Hepatocyte (in vitro differentiated cells): ENCODE data around the gene HRH2. TPM values are rescaled to one million over a fixed set of nuclear protein-coding genes. Genes with fewer than 3 reads are reported as not detected.

Source experiments
- DNase-seq: peaks from one replicate; pipeline ENCODE4 v3.0.0-alpha.2; 2016; ENCODE audit warnings: low spot score
- H2AFZ ChIP-seq: fragments of 200-600 bp; sonication (generic); 2 replicates; pipeline ENCODE4 v1.6.0; 2016; ENCODE audit warnings: antibody characterized with exemption, mild to moderate bottlenecking
- H3K27ac ChIP-seq: fragments of 200-600 bp; sonication (generic); 2 replicates; pipeline ENCODE4 v1.5.1; 2016; ENCODE audit warnings: mild to moderate bottlenecking
- H3K27me3 ChIP-seq: fragments of 200-600 bp; sonication (generic); 2 replicates; pipeline ENCODE4 v1.6.1; 2016
- H3K36me3 ChIP-seq: fragments of 200-600 bp; sonication (generic); replicated peaks from 2 replicates; pipeline ENCODE4 v1.5.1; 2016; ENCODE audit warnings: low read depth; ENCODE audit not compliant: insufficient read depth
- H3K4me1 ChIP-seq: fragments of 200-600 bp; sonication (generic); 2 replicates; pipeline ENCODE4 v1.5.1; 2016; ENCODE audit warnings: mild to moderate bottlenecking, moderate library complexity; ENCODE audit not compliant: insufficient read depth
- H3K4me2 ChIP-seq: fragments of 200-600 bp; sonication (generic); 2 replicates; pipeline ENCODE4 v1.6.0; 2016
- H3K4me3 ChIP-seq: fragments of 200-600 bp; sonication (generic); 2 replicates; pipeline ENCODE4 v1.5.1; 2016; ENCODE audit warnings: mild to moderate bottlenecking
- H3K79me2 ChIP-seq: fragments of 200-600 bp; sonication (generic); 2 replicates; pipeline ENCODE4 v1.6.0; 2017; ENCODE audit warnings: mild to moderate bottlenecking
- H3K9me2 ChIP-seq: fragments of 200-600 bp; sonication (generic); replicated peaks from 2 replicates; pipeline ENCODE4 v1.6.0; 2017; ENCODE audit warnings: mild to moderate bottlenecking; ENCODE audit not compliant: insufficient read depth
- H3K9me3 ChIP-seq: fragments of 200-600 bp; sonication (generic); 2 replicates; pipeline ENCODE4 v1.5.1; 2016; ENCODE audit warnings: low read depth, mild to moderate bottlenecking
- H4K20me1 ChIP-seq: fragments of 200-600 bp; sonication (generic); 2 replicates; pipeline ENCODE4 v1.6.0; 2016; ENCODE audit warnings: mild to moderate bottlenecking; ENCODE audit not compliant: insufficient read depth, poor library complexity, severe bottlenecking
- CTCF ChIP-seq: fragments of 200-600 bp; sonication (generic); IDR thresholded peaks from 2 replicates; pipeline ENCODE4 v1.5.1; 2016; ENCODE audit warnings: antibody characterized with exemption, mild to moderate bottlenecking; ENCODE audit not compliant: poor library complexity
- EZH2 ChIP-seq: fragments of 200-600 bp; sonication (generic); IDR thresholded peaks from 2 replicates; pipeline ENCODE4 v1.6.1; 2016; ENCODE audit warnings: antibody characterized with exemption, mild to moderate bottlenecking, borderline replicate concordance
- EZH2phosphoT487 ChIP-seq: fragments of 200-600 bp; sonication (generic); IDR thresholded peaks from one replicate; pipeline ENCODE4 v1.6.1; 2018; ENCODE audit warnings: antibody characterized with exemption, mild to moderate bottlenecking, low read depth, moderate library complexity; ENCODE audit not compliant: unreplicated experiment, severe bottlenecking
- WGBS: methylation state at CpG from one replicate; pipeline ENCODE4 v1.1.6; 2016; ENCODE audit warnings: low lambda C conversion rate; ENCODE audit errors: missing lambda C conversion rate; 5-methylcytosine and 5-hydroxymethylcytosine counted together
- polyA plus RNA-seq: library from polyadenylated mRNA; unstranded; fragments of >200 nt; fragmentation: Nextera tagmentation; extraction: Ambion mirVana; gene quantifications from 2 replicates; pipeline ENCODE4 v1.2.1, GENCODE V29; 2016
- total RNA-seq: library from RNA; depleted of rRNA; stranded (reverse); fragments of >200 nt; gene quantifications from 2 replicates; pipeline ENCODE4 v1.2.3, GENCODE V29; 2014

Gene HRH2
- total and polyA plus RNA-seq, 2 experiments from 2014 or later: 2.2 to 2.5 TPM

GRCh38 chr5:175690025-175690424, 32.2 kb downstream of the HRH2 start:
- DNase-seq: no peak
- Histone ChIP-seq H3K4me2 (no peak overlapping the region), H3K4me3 (no peak overlapping the region), H3K79me2 (no peaks in the 10 kb centered on the region), H3K27me3 (no peaks in the 10 kb centered on the region), H3K27ac (no peak overlapping the region), H4K20me1 (no peaks in the 10 kb centered on the region), H3K9me3 (no peaks in the 10 kb centered on the region), H3K4me1 (no peaks in the 10 kb centered on the region), H3K9me2 (no peaks in the 10 kb centered on the region), H2AFZ (no peak overlapping the region), H3K36me3 (no peaks in the 10 kb centered on the region)
- 86% methylated on average over 5 of the region's 5 CpGs for WGBS
- TF ChIP-seq CTCF (no peak), EZH2 (no peak), EZH2phosphoT487 (no peak)

GRCh38 chr5:175690586-175690985, 32.7 kb downstream of the HRH2 start:
- no peaks in the 10 kb centered on the region for H3K4me1 ChIP-seq
- H3K36me3 ChIP-seq: no peaks in the 10 kb centered on the region
- no peak overlapping the region for H3K27ac ChIP-seq
- no peaks in the 10 kb centered on the region for H3K9me3 ChIP-seq
- H2AFZ ChIP-seq: no peak overlapping the region
- no peaks in the 10 kb centered on the region for H3K27me3 ChIP-seq
- H3K9me2 ChIP-seq: no peaks in the 10 kb centered on the region
- TF ChIP-seq CTCF: no peak
- no peak for TF ChIP-seq EZH2
- DNase-seq: no peak
- no peaks in the 10 kb centered on the region for H4K20me1 ChIP-seq
- H3K4me2 ChIP-seq: no peak overlapping the region
- no peaks in the 10 kb centered on the region for H3K79me2 ChIP-seq
- no peak overlapping the region for H3K4me3 ChIP-seq
- 95% methylated on average over 11 of the region's 11 CpGs for WGBS

GRCh38 chr5:175691761-175692160, 33.9 kb downstream of the HRH2 start:
- 83% methylated on average over 5 of the region's 5 CpGs for WGBS

More at GRCh38 chr5:175691761-175692160, 33.9 kb downstream of the HRH2 start:
- H3K36me3 ChIP-seq: no peaks in the 10 kb centered on the region
- no peaks in the 10 kb centered on the region for H4K20me1 ChIP-seq
- no peak for TF ChIP-seq CTCF
- TF ChIP-seq EZH2: no peak
- no peak for TF ChIP-seq EZH2phosphoT487
- no peaks in the 10 kb centered on the region for H3K27me3 ChIP-seq
- no peak overlapping the region for H3K4me3 ChIP-seq
- peaks cover 6% of the 10 kb centered on the region for H3K4me1 ChIP-seq
- no peak for DNase-seq
- H3K4me2 ChIP-seq: no peak overlapping the region
- no peaks in the 10 kb centered on the region for H3K79me2 ChIP-seq
- no peak overlapping the region for H2AFZ ChIP-seq
- no peaks in the 10 kb centered on the region for H3K9me3 ChIP-seq
- H3K27ac ChIP-seq: no peak overlapping the region
- H3K9me2 ChIP-seq: no peaks in the 10 kb centered on the region
